Stimulated activated CD4-positive, alpha-beta T cell treated with anti-CD3 and anti-CD28 coated beads, TNF-alpha, amount 100 ng/mL, for 48 hours (primary cell): ENCODE results near the gene OR4F3.
"Not testable (repeated sequence)": the region's sequence is repeated elsewhere in the genome, so short reads cannot be mapped to it uniquely, and the experiment has no call there.

Source experiments
- DNase-seq, 3 donors: peaks; one replicate each; pipeline ENCODE4 v3.0.0-alpha.2; 2020; ENCODE audit warnings: low read depth in 3 of 3

Gene OR4F3

GRCh38 chr5:181366968-181367367 lies at the start of gene OR4F3:
Gene OR4F3 (plus strand): TSS chr5:181367268.
- DNase-seq, result not testable (repeated sequence)
